ENCODE data around the gene KCTD21. TPM values are rescaled to one million over a fixed set of nuclear protein-coding genes. Genes with fewer than 3 reads are reported as not detected.

Gene KCTD21
- total and polyA plus RNA-seq, 8 donors = 2.9 to 62.4 (median 3.7) TPM; not detected in 1

- Histone ChIP-seq H3K27me3 (no peaks in the 10 kb centered on the region), H3K27ac (no peak overlapping the region), H3K4me1 (peaks cover 0 to 6% (median 2%) of the 10 kb centered on the region in 4 donors), H3K36me3 (peaks cover 7 to 63% (median 53%) of the 10 kb centered on the region in 4 donors), H3K4me3 (no peak overlapping the region), H3K9me3 (no peaks in the 10 kb centered on the region)
- intact Hi-C loops (cut with DNase I; ENCODE audit: low total_unique reads) = no loop called here
- TF ChIP-seq CTCF (IDR thresholded peaks at IDR 0.05) (no peak), EP300 (IDR thresholded peaks at IDR 0.05) (no peak), POLR2AphosphoS5 (IDR thresholded peaks at IDR 0.05) (no peak), POLR2A (IDR thresholded peaks at IDR 0.05) (no peak)
- no peak for DNase-seq
- 94 to 98% (median 97%) methylated on average over 5 of the region's 5 CpGs for WGBS, 5 donors
Observed at GRCh38 chr11:78199653-78200015, 11.2 kb upstream of the KCTD21 start.

- Histone ChIP-seq H3K4me3 (no peak overlapping the region), H3K9me3 (no peaks in the 10 kb centered on the region), H3K27ac (no peak overlapping the region), H3K4me1 (peaks cover 0 to 7% (median 2%) of the 10 kb centered on the region in 4 donors), H3K27me3 (no peaks in the 10 kb centered on the region), H3K36me3 (peaks cover 7 to 63% (median 53%) of the 10 kb centered on the region in 4 donors)
- 93 to 99% (median 97%) methylated on average over 5 to 6 of the region's 6 CpGs for WGBS, 5 donors
- no peak for DNase-seq
- TF ChIP-seq EP300 (IDR thresholded peaks at IDR 0.05) (no peak), POLR2AphosphoS5 (IDR thresholded peaks at IDR 0.05) (no peak), POLR2A (IDR thresholded peaks at IDR 0.05) (no peak), CTCF (IDR thresholded peaks at IDR 0.05) (no peak)
- intact Hi-C loops (cut with DNase I; ENCODE audit: low total_unique reads) = no loop called here
Observed at GRCh38 chr11:78199015-78199652, 10.7 kb upstream of the KCTD21 start.

GRCh38 chr11:78197816-78198215 lies 9.4 kb upstream of the KCTD21 start:
- H3K27ac ChIP-seq = no peak overlapping the region
- H3K4me3 ChIP-seq = no peak overlapping the region
- TF ChIP-seq EP300 (IDR thresholded peaks at IDR 0.05) = no peak
- intact Hi-C loops (cut with DNase I; ENCODE audit: low total_unique reads) = no loop called here
- H3K27me3 ChIP-seq = no peaks in the 10 kb centered on the region
- H3K36me3 ChIP-seq = peaks cover 7 to 57% (median 50%) of the 10 kb centered on the region in 4 donors
- 80 to 95% (median 89%) methylated on average over 7 to 8 of the region's 8 CpGs for WGBS, 5 donors
- peaks cover 0 to 14% (median 2%) of the 10 kb centered on the region in 4 donors for H3K4me1 ChIP-seq
- no peaks in the 10 kb centered on the region for H3K9me3 ChIP-seq
- DNase-seq = no peak

GRCh38 chr11:78196661-78197091 lies 8.2 kb upstream of the KCTD21 start:
- 81 to 91% (median 89%) methylated on average over 22 to 40 of the region's 40 CpGs for WGBS, 5 donors

More at GRCh38 chr11:78196661-78197091, 8.2 kb upstream of the KCTD21 start:
- no peaks in the 10 kb centered on the region for H3K27me3 ChIP-seq
- no peak overlapping the region for H3K4me3 ChIP-seq
- H3K4me1 ChIP-seq = peaks cover 0 to 20% (median 2%) of the 10 kb centered on the region in 4 donors
- DNase-seq = no peak
- peaks cover 7 to 51% (median 46%) of the 10 kb centered on the region in 4 donors for H3K36me3 ChIP-seq
- H3K27ac ChIP-seq = no peak overlapping the region
- no peak for TF ChIP-seq POLR2AphosphoS5 (IDR thresholded peaks at IDR 0.05)
- TF ChIP-seq EP300 (IDR thresholded peaks at IDR 0.05) = no peak
- TF ChIP-seq POLR2A (IDR thresholded peaks at IDR 0.05) = no peak
- TF ChIP-seq CTCF (IDR thresholded peaks at IDR 0.05) = no peak
- no peaks in the 10 kb centered on the region for H3K9me3 ChIP-seq
- intact Hi-C loops (cut with DNase I; ENCODE audit: low total_unique reads) = no loop called here
